GM12891 (cell line): ENCODE results near the gene CHRNA3. TPM values are rescaled to one million over a fixed set of nuclear protein-coding genes. Genes with fewer than 3 reads are reported as not detected.

Experiments
- DNase-seq: peaks from one replicate; pipeline ENCODE4 v3.0.0; 2011; ENCODE audit warnings: low spot score; ENCODE audit not compliant: insufficient read length
- FAIRE-seq: peaks from 2 replicates; lab custom pipeline; 2011; peaks lifted over from hg19 to GRCh38; lab: Jason Lieb, UNC
- PAX5 ChIP-seq: IDR thresholded peaks from 2 replicates; pipeline ENCODE4 v1.6.1; 2011; ENCODE audit warnings: low read length, moderate library complexity, mild to moderate bottlenecking; ENCODE audit not compliant: insufficient read depth, severe bottlenecking
- POLR2A ChIP-seq: IDR thresholded peaks from 2 replicates; pipeline ENCODE4 v1.6.1; 2011; ENCODE audit warnings: low read depth, low read length, control low read depth
- POLR2AphosphoS5 ChIP-seq: IDR thresholded peaks from 2 replicates; pipeline ENCODE4 v1.6.1; 2011; ENCODE audit warnings: low read depth, low read length, control low read depth
- POU2F2 ChIP-seq: IDR thresholded peaks from 2 replicates; pipeline ENCODE4 v1.6.1; 2011; ENCODE audit warnings: low read depth, mild to moderate bottlenecking, control low read depth, low read length, moderate library complexity
- SPI1 ChIP-seq: IDR thresholded peaks from 2 replicates; pipeline ENCODE4 v1.6.1; 2011; ENCODE audit warnings: low read depth, low read length, control low read depth
- TAF1 ChIP-seq: IDR thresholded peaks from 2 replicates; pipeline ENCODE4 v1.6.1; 2011; ENCODE audit warnings: low read depth, low read length, control low read depth
- polyA plus RNA-seq: library from polyadenylated mRNA; unstranded; fragments of >200 nt; gene quantifications from one replicate; pipeline ENCODE4 v1.2.1, GENCODE V29; 2012; ENCODE audit warnings: low read depth, missing spikeins, inconsistent platforms; ENCODE audit not compliant: missing spikeins

The CHRNA3 gene
- 0.09 TPM for polyA plus RNA-seq

DNA sequence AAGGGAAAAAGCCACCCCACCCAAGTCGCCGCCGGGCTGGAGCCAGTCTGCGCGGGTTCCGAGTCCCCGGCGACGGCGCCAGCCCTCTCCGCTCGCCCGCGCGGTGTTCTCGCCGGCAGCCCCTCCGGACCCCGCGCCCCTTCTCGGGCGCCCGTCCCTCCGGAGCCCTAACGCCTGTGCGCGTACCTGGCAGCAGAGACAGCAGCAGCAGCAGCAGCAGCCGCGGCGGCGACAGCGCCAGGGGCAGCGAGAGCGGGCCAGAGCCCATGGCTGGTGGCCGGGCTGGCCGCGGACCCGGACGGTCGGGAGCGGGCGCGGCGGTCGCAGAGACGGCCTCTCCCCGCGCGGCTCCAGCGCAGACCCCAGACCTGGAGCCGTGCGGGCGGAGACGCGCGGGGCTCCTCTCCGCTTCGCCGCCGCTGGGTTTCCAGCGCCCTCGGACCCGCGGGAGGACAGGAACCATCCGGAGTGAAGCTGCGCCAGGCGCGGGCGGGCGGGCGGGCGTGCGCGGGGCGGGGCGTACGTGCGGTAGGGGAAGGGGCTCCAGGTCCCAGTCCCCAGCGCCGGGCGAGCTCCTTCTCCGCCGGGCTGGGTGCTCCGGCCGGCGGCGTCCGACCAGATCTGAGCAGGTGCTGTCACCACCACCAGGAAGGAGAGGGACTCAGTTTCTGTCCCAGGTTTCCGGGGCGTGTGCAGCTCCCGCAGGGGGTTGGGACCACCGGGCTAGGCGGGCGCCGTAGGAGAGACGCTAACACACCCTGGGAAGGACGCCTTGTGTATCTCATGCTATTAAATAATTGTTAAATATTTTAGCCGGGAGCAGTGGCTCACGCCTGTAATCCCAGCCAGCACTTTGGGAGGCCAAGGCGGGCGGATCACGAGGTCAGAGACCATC is at the start of gene CHRNA3:
TSS of gene CHRNA3 (minus strand) at position 470 of the 895 bp plus-strand sequence. CDS start at position 268, 202 bp downstream.
- TF ChIP-seq POLR2A (no peak), SPI1 (no peak), PAX5 (no peak), POU2F2 (no peak)
- DNase-seq (no peak), FAIRE-seq (no peak)

DNA sequence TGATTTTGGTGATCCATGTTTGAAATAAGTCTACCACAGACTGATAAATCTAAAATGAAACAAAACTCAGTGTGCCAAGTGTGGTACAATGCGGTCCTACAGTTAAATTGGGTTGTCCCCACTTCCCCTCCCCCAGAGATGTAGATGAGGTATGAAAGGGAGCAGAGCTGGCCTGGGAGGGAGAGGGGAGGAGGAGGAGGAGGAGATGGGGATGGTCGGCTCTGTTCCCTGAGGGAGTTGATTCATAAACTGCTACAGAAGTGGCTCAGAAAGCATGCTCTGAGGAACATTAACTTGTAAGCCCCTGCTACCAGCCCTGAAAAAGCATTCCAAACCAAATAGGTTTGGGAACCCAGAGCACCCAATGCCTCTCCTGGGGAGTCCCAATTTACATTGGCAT is 48.2 kb upstream of the CHRNA3 start:
- TF ChIP-seq PAX5, result no peak
- TF ChIP-seq SPI1, result no peak
- no peak for TF ChIP-seq POLR2AphosphoS5
- TF ChIP-seq POLR2A, result no peak
- no peak for TF ChIP-seq POU2F2
- TF ChIP-seq TAF1, result no peak
- FAIRE-seq (no peak), DNase-seq (no peak)

DNA sequence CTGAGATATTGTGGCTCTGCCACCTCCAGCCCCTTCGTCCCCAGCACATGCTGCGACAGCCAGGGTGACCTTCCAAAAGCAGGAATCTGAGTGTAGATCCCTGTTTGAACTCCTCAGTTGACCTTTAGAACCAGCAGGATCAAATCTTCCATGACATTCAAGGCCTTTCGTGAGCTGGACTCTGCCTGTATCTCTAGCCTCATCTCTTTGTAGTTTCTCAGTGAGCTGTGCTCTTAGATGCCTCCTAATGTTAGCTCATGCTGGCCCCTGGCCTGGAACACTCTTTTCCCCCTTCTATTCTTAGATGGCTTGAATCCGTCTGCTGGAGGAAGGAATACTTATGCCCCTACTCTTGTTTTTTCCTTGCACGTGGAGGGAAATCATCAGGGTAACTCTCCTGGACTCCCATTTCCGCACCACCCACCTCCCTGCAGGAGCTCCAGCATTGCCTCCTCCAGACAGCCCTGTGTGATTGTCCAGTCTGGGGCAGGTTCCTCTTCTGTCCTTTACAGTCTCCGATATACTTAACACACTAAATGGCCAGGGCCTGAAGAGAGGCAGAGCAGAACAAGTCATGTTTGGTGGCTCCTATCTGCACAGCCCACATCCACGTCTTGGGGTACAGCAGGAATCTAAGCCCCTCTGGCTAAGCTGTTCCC is 46.9 kb upstream of the CHRNA3 start:
- FAIRE-seq (no peak), DNase-seq (no peak)
- TF ChIP-seq POLR2A (no peak), POU2F2 (no peak), POLR2AphosphoS5 (no peak), TAF1 (no peak), SPI1 (no peak), PAX5 (no peak)

DNA sequence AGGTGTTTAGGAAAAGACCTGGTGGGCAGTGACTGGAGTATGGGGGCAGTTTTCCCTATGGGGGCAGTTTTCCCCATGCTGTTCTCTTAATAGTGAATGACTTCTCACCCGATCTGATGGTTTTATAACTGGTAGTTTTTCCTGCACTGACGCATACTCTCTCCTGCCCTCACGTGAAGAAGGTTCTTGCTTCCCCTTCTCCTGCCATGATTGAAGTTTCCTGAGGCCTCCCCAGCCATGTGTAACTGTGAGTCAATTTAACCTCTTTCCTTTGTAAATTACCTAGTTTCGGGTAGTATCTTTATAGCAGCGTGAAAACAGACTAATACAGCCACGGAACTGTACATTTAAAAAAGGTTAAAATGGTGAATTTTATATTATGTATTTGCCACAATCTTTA is 45.2 kb upstream of the CHRNA3 start:
- no peak for DNase-seq
- peak; percentile 13 for FAIRE-seq
- TF ChIP-seq PAX5, result no peak
- no peak for TF ChIP-seq TAF1
- TF ChIP-seq POLR2AphosphoS5, result no peak
- TF ChIP-seq SPI1, result no peak

DNA sequence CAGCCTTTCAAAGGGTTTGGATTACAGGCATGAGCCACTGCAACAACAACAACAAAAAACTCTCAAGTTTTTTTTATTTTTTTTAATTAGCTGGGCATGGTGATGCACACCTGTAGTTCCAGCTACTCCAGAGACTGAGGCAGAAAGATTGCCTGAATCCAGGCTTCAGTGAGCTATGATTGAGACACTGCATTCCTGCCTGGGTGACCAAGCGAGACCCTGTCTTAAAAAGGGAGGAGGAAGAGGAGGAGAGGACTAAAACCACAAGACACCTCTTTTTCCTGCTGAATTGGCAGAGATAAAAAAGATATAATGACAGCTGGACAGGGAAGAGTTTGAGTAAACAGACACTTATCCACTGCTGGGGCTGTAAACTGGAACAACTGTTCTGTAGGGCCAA is 42.9 kb upstream of the CHRNA3 start:
- no peak for FAIRE-seq
- TF ChIP-seq POLR2AphosphoS5 (no peak), TAF1 (no peak), SPI1 (no peak), POLR2A (no peak), PAX5 (no peak), POU2F2 (no peak)
- no peak for DNase-seq

DNA sequence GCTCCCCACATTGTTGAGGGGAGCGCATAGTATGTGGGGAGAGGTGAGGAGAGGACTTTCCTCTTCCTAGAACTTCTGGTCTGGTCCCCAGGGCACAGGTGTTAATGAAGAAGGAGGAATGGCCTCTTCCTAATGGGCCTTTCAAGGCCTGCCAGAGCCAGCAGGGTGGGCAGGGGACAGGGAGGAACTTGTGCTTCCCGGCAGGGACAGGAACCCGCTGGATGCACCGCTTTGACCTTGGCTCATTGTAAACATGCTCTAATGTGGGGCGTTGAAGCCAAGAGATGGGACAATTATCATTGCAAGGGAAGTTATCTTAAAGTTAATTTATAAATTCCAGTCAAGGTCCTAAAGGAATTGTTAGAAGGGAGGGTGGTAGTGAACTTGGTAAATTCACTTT is 41.2 kb upstream of the CHRNA3 start:
- DNase-seq (no peak), FAIRE-seq (no peak)
- no peak for TF ChIP-seq POU2F2
- TF ChIP-seq POLR2A, result no peak
- TF ChIP-seq POLR2AphosphoS5, result no peak
- no peak for TF ChIP-seq TAF1
- no peak for TF ChIP-seq SPI1
- no peak for TF ChIP-seq PAX5

DNA sequence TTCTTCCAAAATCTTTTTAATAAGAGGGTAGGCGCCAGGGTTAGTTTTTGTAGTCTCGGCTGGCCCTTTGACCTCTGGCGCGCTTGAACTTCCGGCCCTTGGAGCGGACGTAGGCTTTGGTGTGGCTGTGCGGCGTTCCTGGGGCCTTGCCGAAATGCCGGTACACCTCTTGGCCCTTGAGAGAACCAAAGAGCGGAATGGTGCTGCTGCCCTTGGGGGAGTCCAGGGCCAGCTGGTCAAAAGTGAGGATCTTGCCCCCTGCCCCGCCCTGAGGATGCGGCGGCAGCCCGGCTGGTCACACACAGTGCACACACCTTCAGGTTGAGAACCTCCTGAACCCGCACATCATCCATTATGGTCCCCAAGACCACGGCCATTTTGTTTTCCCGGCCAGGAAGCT is 40.2 kb upstream of the CHRNA3 start:
- no peak for DNase-seq
- TF ChIP-seq TAF1 (no peak), POLR2AphosphoS5 (no peak), SPI1 (no peak), POLR2A (no peak), PAX5 (no peak), POU2F2 (no peak)
- FAIRE-seq, result no peak

DNA sequence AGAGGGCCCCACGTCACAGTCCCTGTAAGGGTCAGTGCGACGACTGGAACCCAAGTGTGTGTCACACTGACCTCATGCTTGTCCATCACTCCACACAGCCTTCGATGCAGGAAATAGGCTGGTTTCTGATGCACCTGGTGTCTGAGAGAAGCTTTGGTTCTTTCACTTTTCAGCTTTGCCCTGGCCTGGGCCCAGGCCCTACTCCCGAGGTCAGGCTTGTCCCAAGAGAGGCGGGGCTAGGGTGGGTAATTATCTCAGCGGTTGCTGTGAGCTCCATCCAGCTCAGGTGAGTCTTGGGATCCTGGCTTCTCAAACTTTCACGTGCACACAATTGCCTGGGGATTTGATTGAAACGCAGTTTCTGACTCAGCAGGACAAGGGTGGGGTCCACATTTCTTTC is 39.8 kb upstream of the CHRNA3 start:
- TF ChIP-seq SPI1, result no peak
- no peak for TF ChIP-seq TAF1
- TF ChIP-seq POLR2AphosphoS5, result no peak
- TF ChIP-seq POLR2A, result no peak
- no peak for TF ChIP-seq POU2F2
- TF ChIP-seq PAX5, result no peak
- DNase-seq (no peak), FAIRE-seq (no peak)

DNA sequence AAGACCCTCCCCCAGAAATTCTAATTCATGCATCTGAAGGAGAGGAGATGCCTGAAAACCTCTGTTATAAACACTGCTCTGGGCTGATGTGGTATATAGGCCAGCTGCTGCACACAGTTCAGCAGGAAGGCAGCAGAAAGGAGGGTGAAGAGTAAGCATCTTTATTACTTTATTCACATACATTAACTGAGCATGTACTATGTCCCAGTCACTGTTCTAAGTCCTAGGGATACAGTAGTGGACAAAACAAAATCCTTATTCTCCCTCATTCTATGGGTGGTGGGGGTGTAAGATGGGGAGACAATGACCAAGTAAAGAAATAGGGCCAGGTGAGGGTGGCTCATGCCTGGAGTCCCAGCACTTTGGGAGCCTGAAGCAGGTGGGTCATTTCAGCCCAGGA is 38.0 kb upstream of the CHRNA3 start:
- no peak for TF ChIP-seq POU2F2
- no peak for TF ChIP-seq POLR2A
- no peak for TF ChIP-seq POLR2AphosphoS5
- no peak for TF ChIP-seq TAF1
- no peak for TF ChIP-seq PAX5
- TF ChIP-seq SPI1, result no peak
- FAIRE-seq (no peak), DNase-seq (no peak)
